K562 (cell line): ENCODE data around the gene MUC5AC.

Source experiments
- BRCA1 ChIP-seq, 2 experiments: fragments of 450-650 bp in 1 of 2; sonication (generic) in 1 of 2; formaldehyde crosslinking in 1 of 2; IDR thresholded peaks; 2 replicates each; pipeline versions ENCODE4 v1.5.0 to v1.6.1; 2017 to 2020; ENCODE audit warnings: mild to moderate bottlenecking in 1 of 2, missing genetic modification reagents in 1 of 2
- CBFA2T3 ChIP-seq: fragments of 450-650 bp; IDR thresholded peaks from 2 replicates; pipeline ENCODE4 v1.6.1; 2017
- CHD7 ChIP-seq: fragments of 200-600 bp; sonication (generic); IDR thresholded peaks from one replicate; pipeline ENCODE4 v1.6.1; 2012; ENCODE audit warnings: mild to moderate bottlenecking, low read depth, low read length, inconsistent platforms
- GTF2F1 ChIP-seq: IDR thresholded peaks from 2 replicates; pipeline ENCODE4 v1.6.1; 2011; ENCODE audit warnings: low read depth, low read length, improper control_type of control experiment
- MYC ChIP-seq, 2 experiments: fragments of 250-450 bp in 1 of 2; sonication (Bioruptor Pico) in 1 of 2; IDR thresholded peaks; 2 replicates each; pipeline versions ENCODE4 v1.5.1 to v1.6.1; 2012 to 2021; ENCODE audit warnings: low read depth in 2 of 2, borderline replicate concordance in 1 of 2, improper control_type of control experiment in 1 of 2, low read length in 1 of 2, mild to moderate bottlenecking in 1 of 2, moderate library complexity in 1 of 2
- NONO ChIP-seq, 2 experiments: fragments of 200-400 bp in 1 of 2; fragments of 450-650 bp in 1 of 2; formaldehyde crosslinking in 1 of 2; IDR thresholded peaks; 2 replicates each; pipeline ENCODE4 v1.6.1; 2017; ENCODE audit warnings: low read depth in 2 of 2, mild to moderate bottlenecking in 2 of 2, moderate library complexity in 2 of 2, low read length in 1 of 2
- POLR2A ChIP-seq: fragments of 450-650 bp; conservative IDR thresholded peaks from 2 replicates; pipeline ENCODE4 v1.6.1; 2016
- RAD21 ChIP-seq, 2 experiments: fragments of 250-450 bp in 1 of 2; fragments of 450-650 bp in 1 of 2; sonication (Bioruptor Pico) in 1 of 2; formaldehyde crosslinking in 1 of 2; IDR thresholded peaks in 1 of 2; conservative IDR thresholded peaks in 1 of 2; 2 replicates each; pipeline versions ENCODE4 v1.4.0 to v1.8.0; 2020 to 2022; ENCODE audit warnings: mild to moderate bottlenecking in 2 of 2, moderate library complexity in 1 of 2
- SMARCA4 ChIP-seq: fragments of 450-650 bp; IDR thresholded peaks from 2 replicates; pipeline ENCODE4 v1.6.1; 2016
- TAF1 ChIP-seq: IDR thresholded peaks from 2 replicates; pipeline ENCODE4 v1.6.1; 2011; ENCODE audit warnings: mild to moderate bottlenecking, low read length, moderate library complexity; ENCODE audit not compliant: insufficient read depth, control insufficient read depth, severe bottlenecking; ENCODE audit errors: extremely low read depth
- ZNF133 ChIP-seq: fragments of 250-450 bp; sonication (Bioruptor Pico); IDR thresholded peaks from 2 replicates; pipeline ENCODE4 v1.4.0; 2020; ENCODE audit warnings: mild to moderate bottlenecking
- TF ChIP-seq, protein P1 (sequence below): fragments of 250-450 bp; sonication (Bioruptor Pico); IDR thresholded peaks from 2 replicates; pipeline ENCODE4 v1.4.0; 2020; ENCODE audit warnings: mild to moderate bottlenecking, moderate library complexity, borderline replicate concordance
- TF ChIP-seq, protein P2 (sequence below), 3 experiments: IDR thresholded peaks in 2 of 3; conservative IDR thresholded peaks in 1 of 3; 2 replicates each; pipeline ENCODE4 v1.5.1; 2011 to 2012; ENCODE audit warnings: low read length in 3 of 3, mild to moderate bottlenecking in 3 of 3, control low read depth in 2 of 3, improper control_type of control experiment in 1 of 3, inconsistent platforms in 1 of 3, low read depth in 1 of 3, mixed read lengths in 1 of 3, moderate library complexity in 1 of 3; ENCODE audit not compliant: insufficient read depth in 2 of 3

DNA sequence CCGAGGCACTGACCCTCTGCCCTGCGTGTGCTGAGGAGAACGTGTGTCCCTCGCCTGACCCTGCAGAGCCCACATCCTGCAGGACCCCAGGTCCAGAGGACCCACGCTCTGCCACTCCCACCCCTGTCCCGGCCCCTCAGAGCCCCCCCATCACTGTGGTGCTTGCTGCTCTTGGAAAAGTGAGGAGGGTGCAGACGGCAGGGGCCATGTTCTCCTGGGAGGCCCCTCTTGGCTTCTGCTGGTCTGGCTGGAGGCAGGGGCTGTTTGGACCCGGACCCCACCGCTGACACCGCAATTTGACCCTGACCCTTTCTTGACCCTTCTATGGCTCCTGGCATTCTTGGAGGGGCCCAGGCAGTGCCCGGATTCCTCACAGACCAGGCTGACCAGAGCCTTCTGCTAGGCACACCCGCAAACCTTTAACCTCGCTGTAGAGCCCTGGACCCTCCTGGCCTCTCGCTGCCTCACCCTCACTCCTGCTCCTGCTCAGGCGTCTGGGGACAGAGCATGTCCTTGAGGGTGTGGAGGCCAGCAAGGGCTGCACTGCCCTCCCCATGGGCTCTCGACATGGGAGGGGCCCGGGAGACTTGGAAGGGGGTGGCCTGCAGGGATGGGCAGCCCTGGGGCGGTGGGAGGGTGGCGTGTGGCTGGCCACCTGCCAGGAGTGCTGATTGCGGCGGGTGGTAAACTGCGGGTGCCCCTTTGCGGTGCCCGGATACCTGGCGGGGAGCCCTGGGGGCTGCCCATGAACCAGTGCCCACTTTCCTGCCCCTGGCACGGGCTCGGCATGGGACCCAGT is 37.0 kb upstream of the MUC5AC start:
- TF ChIP-seq BRCA1 (IDR thresholded peaks at IDR 0.05): no peak
- no peak for TF ChIP-seq BRCA1 (CRISPR knock-in tag; IDR thresholded peaks at IDR 0.05)
- TF ChIP-seq TAF1: no peak
- TF ChIP-seq CHD7: no peak
- TF ChIP-seq CBFA2T3: no peak
- TF ChIP-seq ZNF133 (CRISPR knock-in tag): no peak
- TF ChIP-seq, protein P1, sequence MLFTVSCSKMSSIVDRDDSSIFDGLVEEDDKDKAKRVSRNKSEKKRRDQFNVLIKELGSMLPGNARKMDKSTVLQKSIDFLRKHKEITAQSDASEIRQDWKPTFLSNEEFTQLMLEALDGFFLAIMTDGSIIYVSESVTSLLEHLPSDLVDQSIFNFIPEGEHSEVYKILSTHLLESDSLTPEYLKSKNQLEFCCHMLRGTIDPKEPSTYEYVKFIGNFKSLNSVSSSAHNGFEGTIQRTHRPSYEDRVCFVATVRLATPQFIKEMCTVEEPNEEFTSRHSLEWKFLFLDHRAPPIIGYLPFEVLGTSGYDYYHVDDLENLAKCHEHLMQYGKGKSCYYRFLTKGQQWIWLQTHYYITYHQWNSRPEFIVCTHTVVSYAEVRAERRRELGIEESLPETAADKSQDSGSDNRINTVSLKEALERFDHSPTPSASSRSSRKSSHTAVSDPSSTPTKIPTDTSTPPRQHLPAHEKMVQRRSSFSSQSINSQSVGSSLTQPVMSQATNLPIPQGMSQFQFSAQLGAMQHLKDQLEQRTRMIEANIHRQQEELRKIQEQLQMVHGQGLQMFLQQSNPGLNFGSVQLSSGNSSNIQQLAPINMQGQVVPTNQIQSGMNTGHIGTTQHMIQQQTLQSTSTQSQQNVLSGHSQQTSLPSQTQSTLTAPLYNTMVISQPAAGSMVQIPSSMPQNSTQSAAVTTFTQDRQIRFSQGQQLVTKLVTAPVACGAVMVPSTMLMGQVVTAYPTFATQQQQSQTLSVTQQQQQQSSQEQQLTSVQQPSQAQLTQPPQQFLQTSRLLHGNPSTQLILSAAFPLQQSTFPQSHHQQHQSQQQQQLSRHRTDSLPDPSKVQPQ: no peak
- TF ChIP-seq, protein P2, sequence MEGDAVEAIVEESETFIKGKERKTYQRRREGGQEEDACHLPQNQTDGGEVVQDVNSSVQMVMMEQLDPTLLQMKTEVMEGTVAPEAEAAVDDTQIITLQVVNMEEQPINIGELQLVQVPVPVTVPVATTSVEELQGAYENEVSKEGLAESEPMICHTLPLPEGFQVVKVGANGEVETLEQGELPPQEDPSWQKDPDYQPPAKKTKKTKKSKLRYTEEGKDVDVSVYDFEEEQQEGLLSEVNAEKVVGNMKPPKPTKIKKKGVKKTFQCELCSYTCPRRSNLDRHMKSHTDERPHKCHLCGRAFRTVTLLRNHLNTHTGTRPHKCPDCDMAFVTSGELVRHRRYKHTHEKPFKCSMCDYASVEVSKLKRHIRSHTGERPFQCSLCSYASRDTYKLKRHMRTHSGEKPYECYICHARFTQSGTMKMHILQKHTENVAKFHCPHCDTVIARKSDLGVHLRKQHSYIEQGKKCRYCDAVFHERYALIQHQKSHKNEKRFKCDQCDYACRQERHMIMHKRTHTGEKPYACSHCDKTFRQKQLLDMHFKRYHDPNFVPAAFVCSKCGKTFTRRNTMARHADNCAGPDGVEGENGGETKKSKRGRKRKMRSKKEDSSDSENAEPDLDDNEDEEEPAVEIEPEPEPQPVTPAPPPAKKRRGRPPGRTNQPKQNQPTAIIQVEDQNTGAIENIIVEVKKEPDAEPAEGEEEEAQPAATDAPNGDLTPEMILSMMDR (IDR thresholded peaks at IDR 0.05 in 2 of 3, conservative IDR thresholded peaks at IDR 0.05 in 1 of 3; ENCODE audit: insufficient read depth in 2 of 3, low read depth in 1 of 3, low read length in 3 of 3): no peak
- no peak for TF ChIP-seq POLR2A
- TF ChIP-seq GTF2F1: no peak
- no peak for TF ChIP-seq NONO (IDR thresholded peaks at IDR 0.05; ENCODE audit: low read depth in 2 of 2, low read length in 1 of 2)
- no peak for TF ChIP-seq RAD21 (CRISPR knock-in tag; conservative IDR thresholded peaks at IDR 0.05 in 1 of 2, IDR thresholded peaks at IDR 0.05 in 1 of 2)
- no peak for TF ChIP-seq SMARCA4
- TF ChIP-seq MYC (IDR thresholded peaks at IDR 0.05; ENCODE audit: low read depth, low read length): no peak
- TF ChIP-seq MYC (CRISPR knock-in tag; IDR thresholded peaks at IDR 0.05; ENCODE audit: borderline replicate concordance, low read depth): no peak
